ENCODE data around the gene N4BP2. TPM values are rescaled to one million over a fixed set of nuclear protein-coding genes. Genes with fewer than 3 reads are reported as not detected.
"Not testable (repeated sequence)": the region's sequence is repeated elsewhere in the genome, so short reads cannot be mapped to it uniquely, and the experiment has no call there.

Gene N4BP2
- total RNA-seq, 1 experiment from 2014 or later: 8.5 TPM

- H3K9me3 ChIP-seq (ENCODE audit: control insufficient read depth, insufficient read depth, low read depth, low read length); ATAC-seq; H3K27me3 ChIP-seq (ENCODE audit: control insufficient read depth, insufficient read depth, low read length); H3K36me3 ChIP-seq (ENCODE audit: control insufficient read depth, insufficient read depth, low read length); H3K4me1 ChIP-seq (ENCODE audit: control insufficient read depth, insufficient read depth, low read length); DNase-seq (ENCODE audit: low read depth, low spot score); intact Hi-C loops (cut with micrococcal nuclease; ENCODE audit: unreplicated experiment); H3K4me3 ChIP-seq (ENCODE audit: low read depth in 2 of 2, low read length in 2 of 2); CTCF ChIA-PET; in situ Hi-C loops (cut with HindIII; ENCODE audit: low pct_unique_long_range_greater_than_20kb, low sequenced_read_pairs); BruUV-seq (replicated peaks); H3K27ac ChIP-seq (ENCODE audit: low read length): not testable (repeated sequence)
- POLR2A ChIA-PET: interaction anchor here (0.6 kb wide), 1 partner anchor 434 kb away, joined by 7 read pairs; no protein-coding TSS in a partner anchor
These were observed 50.5 kb downstream of the N4BP2 start for GRCh38 chr4:40107150-40107549.

DNA sequence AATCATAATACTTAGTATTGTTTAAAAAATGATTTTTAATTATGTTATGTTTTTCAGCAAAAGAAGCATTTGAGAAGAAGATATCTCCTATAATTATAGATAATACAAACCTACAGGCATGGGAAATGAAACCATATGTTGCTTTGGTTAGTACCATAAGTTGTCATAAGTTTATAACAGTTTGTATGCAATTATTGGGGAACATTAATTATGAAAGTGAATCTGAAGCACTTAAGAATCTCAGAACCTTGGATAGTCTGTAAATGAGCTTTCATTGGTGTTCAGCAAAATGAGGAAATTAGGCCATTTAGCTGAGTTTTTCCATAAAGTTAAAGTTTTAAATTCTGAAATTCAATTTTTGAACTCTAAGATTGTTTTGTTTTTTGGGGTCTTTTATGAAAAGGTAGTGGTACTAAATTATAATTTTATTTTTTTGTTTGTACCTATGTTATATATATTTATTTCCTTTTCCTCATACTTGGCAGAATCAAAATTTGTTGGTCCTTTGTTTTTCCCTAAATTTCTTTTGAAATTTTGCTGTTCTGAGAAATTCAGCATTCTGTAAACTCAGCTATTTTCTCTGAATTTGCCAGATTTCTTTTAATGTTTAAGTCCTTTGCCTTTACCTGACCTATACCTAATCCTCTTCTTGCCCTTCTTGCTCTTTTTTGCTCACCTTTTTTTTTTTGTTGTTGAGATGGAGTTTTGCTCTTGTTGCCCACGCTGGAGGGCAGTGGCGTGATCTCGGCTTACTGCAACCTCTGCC lies 55.6 kb downstream of the N4BP2 start:
- BruUV-seq (replicated peaks): no TSS peak
- Histone ChIP-seq H3K9me3 (ENCODE audit: control insufficient read depth, insufficient read depth, low read depth, low read length) (no peaks in the 10 kb centered on the region), H3K27me3 (ENCODE audit: control insufficient read depth, insufficient read depth, low read length) (no peaks in the 10 kb centered on the region), H3K4me1 (ENCODE audit: control insufficient read depth, insufficient read depth, low read length) (no peaks in the 10 kb centered on the region), H3K27ac (ENCODE audit: low read length) (no peak overlapping the region), H3K36me3 (ENCODE audit: control insufficient read depth, insufficient read depth, low read length) (no peaks in the 10 kb centered on the region), H3K4me3 (ENCODE audit: low read depth in 2 of 2, low read length in 2 of 2) (no peak overlapping the region)
- in situ Hi-C loops (cut with HindIII; ENCODE audit: low pct_unique_long_range_greater_than_20kb, low sequenced_read_pairs): no loop called here
- ChIA-PET CTCF (no interaction called here), POLR2A (no interaction called here)
- ATAC-seq (no peak), DNase-seq (ENCODE audit: low read depth, low spot score) (no peak)
- TF ChIP-seq CTCF (IDR thresholded peaks at IDR 0.05): no peak
- intact Hi-C loops (cut with micrococcal nuclease; ENCODE audit: unreplicated experiment): no loop called here

DNA sequence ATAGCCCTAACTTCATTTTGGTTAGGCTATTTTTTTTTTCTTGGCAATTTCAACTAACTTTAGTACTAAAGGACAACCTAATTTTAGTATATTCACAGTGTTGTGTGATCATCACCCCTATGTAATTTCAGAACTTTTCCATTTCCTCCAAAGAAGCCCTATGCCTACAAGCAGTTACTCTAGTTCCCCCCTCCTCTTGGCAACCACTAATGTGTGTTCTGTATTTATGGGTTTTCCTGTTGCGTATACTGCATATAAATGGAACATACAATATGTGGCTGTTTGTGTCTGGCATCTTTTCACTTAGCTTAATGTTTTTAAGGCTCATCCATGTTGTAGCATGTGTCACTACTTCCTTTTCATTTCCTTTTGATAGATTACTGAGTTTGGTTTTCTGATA lies 57.6 kb downstream of the N4BP2 start:
- BruUV-seq (replicated peaks): no TSS peak
- no peak for ATAC-seq
- Histone ChIP-seq H3K4me1 (ENCODE audit: control insufficient read depth, insufficient read depth, low read length) (no peaks in the 10 kb centered on the region), H3K27me3 (ENCODE audit: control insufficient read depth, insufficient read depth, low read length) (no peaks in the 10 kb centered on the region), H3K36me3 (ENCODE audit: control insufficient read depth, insufficient read depth, low read length) (no peaks in the 10 kb centered on the region), H3K27ac (ENCODE audit: low read length) (no peak overlapping the region), H3K9me3 (ENCODE audit: control insufficient read depth, insufficient read depth, low read depth, low read length) (no peaks in the 10 kb centered on the region), H3K4me3 (ENCODE audit: low read depth in 2 of 2, low read length in 2 of 2) (no peak overlapping the region)
- in situ Hi-C loops (cut with HindIII; ENCODE audit: low pct_unique_long_range_greater_than_20kb, low sequenced_read_pairs) (no loop called here), intact Hi-C loops (cut with micrococcal nuclease; ENCODE audit: unreplicated experiment) (no loop called here)
- TF ChIP-seq POLR2AphosphoS5 (IDR thresholded peaks at IDR 0.05; ENCODE audit: low read depth, low read length) (no peak), TCF7L2 (IDR thresholded peaks at IDR 0.05; ENCODE audit: low read depth, low read length) (no peak), SIN3A (IDR thresholded peaks at IDR 0.05; ENCODE audit: borderline replicate concordance, insufficient read depth, low read depth, low read length) (no peak), CTCF (IDR thresholded peaks at IDR 0.05) (no peak)
- TF ChIP-seq, protein P1, sequence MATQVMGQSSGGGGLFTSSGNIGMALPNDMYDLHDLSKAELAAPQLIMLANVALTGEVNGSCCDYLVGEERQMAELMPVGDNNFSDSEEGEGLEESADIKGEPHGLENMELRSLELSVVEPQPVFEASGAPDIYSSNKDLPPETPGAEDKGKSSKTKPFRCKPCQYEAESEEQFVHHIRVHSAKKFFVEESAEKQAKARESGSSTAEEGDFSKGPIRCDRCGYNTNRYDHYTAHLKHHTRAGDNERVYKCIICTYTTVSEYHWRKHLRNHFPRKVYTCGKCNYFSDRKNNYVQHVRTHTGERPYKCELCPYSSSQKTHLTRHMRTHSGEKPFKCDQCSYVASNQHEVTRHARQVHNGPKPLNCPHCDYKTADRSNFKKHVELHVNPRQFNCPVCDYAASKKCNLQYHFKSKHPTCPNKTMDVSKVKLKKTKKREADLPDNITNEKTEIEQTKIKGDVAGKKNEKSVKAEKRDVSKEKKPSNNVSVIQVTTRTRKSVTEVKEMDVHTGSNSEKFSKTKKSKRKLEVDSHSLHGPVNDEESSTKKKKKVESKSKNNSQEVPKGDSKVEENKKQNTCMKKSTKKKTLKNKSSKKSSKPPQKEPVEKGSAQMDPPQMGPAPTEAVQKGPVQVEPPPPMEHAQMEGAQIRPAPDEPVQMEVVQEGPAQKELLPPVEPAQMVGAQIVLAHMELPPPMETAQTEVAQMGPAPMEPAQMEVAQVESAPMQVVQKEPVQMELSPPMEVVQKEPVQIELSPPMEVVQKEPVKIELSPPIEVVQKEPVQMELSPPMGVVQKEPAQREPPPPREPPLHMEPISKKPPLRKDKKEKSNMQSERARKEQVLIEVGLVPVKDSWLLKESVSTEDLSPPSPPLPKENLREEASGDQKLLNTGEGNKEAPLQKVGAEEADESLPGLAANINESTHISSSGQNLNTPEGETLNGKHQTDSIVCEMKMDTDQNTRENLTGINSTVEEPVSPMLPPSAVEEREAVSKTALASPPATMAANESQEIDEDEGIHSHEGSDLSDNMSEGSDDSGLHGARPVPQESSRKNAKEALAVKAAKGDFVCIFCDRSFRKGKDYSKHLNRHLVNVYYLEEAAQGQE (IDR thresholded peaks at IDR 0.05; ENCODE audit: insufficient read depth in 1 of 2, low read depth in 2 of 2, low read length in 1 of 2): no peak
- no peak for DNase-seq (ENCODE audit: low read depth, low spot score)
- ChIA-PET POLR2A (no interaction called here), CTCF (no interaction called here)
